T-helper 1 cell treated with Interleukin-12 subunit alpha and Interleukin-12 subunit beta and Interleukin-4 antibody, amounts not matched to agents 30 μg/mL and 1 μg/mL, for 36 hours (primary cell): ENCODE results near the gene KRTAP9-7.
"Not testable (repeated sequence)": the region's sequence is repeated elsewhere in the genome, so short reads cannot be mapped to it uniquely, and the experiment has no call there.

ENCODE experiments used
- H3K27ac Mint-ChIP-seq: one replicate; pipeline ENCODE4 v1.8.0; 2021; ENCODE audit warnings: mild to moderate bottlenecking, mixed read lengths
- H3K27me3 Mint-ChIP-seq: one replicate; pipeline ENCODE4 v1.8.0; 2021; ENCODE audit warnings: low read depth, mixed read lengths
- H3K36me3 Mint-ChIP-seq: one replicate; pipeline ENCODE4 v1.8.0; 2021; ENCODE audit warnings: low read depth, mixed read lengths
- H3K4me1 Mint-ChIP-seq: one replicate; pipeline ENCODE4 v1.8.0; 2021; ENCODE audit warnings: low read depth, mixed read lengths
- H3K4me3 Mint-ChIP-seq: one replicate; pipeline ENCODE4 v1.8.0; 2021; ENCODE audit warnings: mild to moderate bottlenecking, moderate library complexity, mixed read lengths
- H3K9me3 Mint-ChIP-seq: one replicate; pipeline ENCODE4 v1.8.0; 2021; ENCODE audit warnings: mixed read lengths

KRTAP9-7 gene

DNA sequence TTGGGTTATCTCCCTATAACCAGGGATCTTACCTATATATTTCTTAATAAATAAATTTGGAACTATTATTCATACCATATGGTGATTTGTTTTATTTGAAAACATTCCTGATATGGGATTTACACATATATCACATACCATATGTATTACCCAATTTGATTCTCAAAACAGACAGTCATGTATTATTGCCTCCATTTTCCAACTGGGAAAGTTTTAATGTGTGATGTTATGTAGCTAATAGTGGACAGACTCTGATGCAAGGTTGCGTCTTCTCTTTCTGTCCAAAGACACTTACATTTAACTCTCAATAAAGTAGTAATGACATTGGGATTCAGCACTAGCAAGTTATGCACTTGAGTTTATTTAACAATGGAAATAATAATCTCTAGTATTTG is 19.2 kb upstream of the KRTAP9-7 start:
- Mint-ChIP-seq H3K27me3 (peaks cover 52% of the 10 kb centered on the region), H3K9me3 (no peaks in the 10 kb centered on the region), H3K4me1 (no peaks in the 10 kb centered on the region), H3K36me3 (no peaks in the 10 kb centered on the region), H3K4me3 (no peak overlapping the region), H3K27ac (no peak overlapping the region)

DNA sequence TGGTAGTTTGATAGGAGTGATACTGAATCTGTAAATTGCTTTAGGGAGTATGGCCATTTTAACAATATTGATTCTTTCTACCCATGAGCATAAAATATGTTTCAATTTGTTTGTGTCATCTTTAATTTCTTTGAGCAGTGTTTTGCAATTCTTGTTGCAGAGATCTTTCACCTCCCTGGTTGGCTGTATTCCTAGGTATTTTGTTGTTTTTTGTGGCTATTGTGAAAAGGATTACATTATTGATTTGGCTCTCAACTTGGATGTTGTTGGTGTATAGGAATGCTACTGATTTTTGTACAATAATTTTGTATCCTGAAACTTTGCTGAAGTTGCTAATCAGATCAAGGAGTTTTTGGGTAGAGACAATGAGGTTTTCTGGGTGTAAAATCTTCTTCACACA is 17.1 kb upstream of the KRTAP9-7 start:
- no peaks in the 10 kb centered on the region for H3K4me1 Mint-ChIP-seq
- H3K36me3 Mint-ChIP-seq: no peaks in the 10 kb centered on the region
- H3K4me3 Mint-ChIP-seq: no peak overlapping the region
- H3K27ac Mint-ChIP-seq: no peak overlapping the region
- H3K27me3 Mint-ChIP-seq: peaks cover 58% of the 10 kb centered on the region
- H3K9me3 Mint-ChIP-seq: no peaks in the 10 kb centered on the region

DNA sequence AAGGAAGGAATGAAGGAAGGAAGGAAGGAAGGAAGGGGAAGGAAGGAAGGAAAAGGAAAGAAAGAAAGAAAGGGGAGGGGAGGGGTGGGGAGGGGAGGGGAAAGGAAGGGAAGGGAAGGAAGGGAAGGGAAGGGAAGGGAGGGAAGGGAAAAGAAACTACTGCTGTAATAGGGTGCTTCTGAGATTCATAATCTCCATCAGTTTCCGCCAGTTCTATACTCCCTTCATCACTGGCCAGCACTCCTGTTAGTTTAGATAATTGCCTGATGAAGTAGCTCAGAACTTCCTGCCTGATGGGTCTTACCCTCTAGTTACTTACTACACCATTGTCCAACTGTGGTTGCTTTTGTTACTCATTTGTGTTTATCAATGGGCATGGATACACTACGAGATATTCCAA is 12.3 kb upstream of the KRTAP9-7 start:
- H3K4me1 Mint-ChIP-seq: no peaks in the 10 kb centered on the region
- no peak overlapping the region for H3K27ac Mint-ChIP-seq
- no peak overlapping the region for H3K4me3 Mint-ChIP-seq
- peaks cover 48% of the 10 kb centered on the region for H3K27me3 Mint-ChIP-seq
- no peaks in the 10 kb centered on the region for H3K36me3 Mint-ChIP-seq
- no peaks in the 10 kb centered on the region for H3K9me3 Mint-ChIP-seq

DNA sequence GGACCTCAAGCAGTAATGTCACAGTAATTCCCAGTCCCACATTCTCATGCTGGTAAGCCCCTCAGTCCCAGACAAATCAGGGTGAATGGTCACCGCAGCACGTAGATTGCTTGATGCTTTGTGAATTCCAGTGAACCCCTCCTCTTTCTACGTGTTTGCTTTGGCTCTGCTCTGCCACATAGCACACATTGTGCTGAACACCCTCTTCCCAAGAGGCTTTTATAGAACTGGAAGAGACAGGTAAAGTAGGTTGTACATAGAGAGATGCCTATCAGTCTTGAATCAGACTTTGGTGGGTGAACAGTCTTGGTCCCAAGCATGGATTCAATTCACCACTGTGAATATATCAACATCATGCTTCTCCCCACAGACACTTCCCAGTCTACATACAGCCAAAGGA is 10.9 kb upstream of the KRTAP9-7 start:
- no peak overlapping the region for H3K4me3 Mint-ChIP-seq
- no peaks in the 10 kb centered on the region for H3K36me3 Mint-ChIP-seq

DNA sequence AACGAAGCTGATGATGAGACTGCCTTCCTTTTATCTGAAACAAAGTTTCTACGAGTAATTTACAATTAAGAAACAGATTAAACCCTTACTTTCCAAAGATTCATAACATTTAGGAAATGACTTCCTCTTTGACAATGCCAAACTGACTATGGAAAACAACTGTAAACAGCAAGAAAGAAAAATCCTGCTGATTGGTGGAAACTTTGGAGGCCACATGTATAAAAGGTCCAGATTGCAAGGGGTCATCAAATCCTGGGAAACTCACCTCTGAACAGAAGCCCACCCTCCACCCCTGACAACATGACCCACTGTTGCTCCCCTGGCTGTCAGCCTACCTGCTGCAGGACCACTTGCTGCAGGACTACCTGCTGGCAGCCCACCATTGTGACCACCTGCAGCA is 10.4 kb upstream of the KRTAP9-7 start, which contains the start of gene KRTAP9-6:
Gene KRTAP9-6 (plus strand): TSS at position 301 of the 400 bp plus-strand sequence. CDS start 0 bp downstream, at position 301.
- Mint-ChIP-seq H3K4me3 (no peak within 1 kb of the TSS), H3K27me3 (peaks cover 33% of the 10 kb centered on the region), H3K4me1 (no peaks in the 10 kb centered on the region), H3K36me3 (no peaks in the 10 kb centered on the region), H3K9me3 (no peaks in the 10 kb centered on the region), H3K27ac (no peak within 1 kb of the TSS)

More for the DNA sequence above, 10.9 kb upstream of the KRTAP9-7 start:
- Mint-ChIP-seq H3K9me3 (no peaks in the 10 kb centered on the region), H3K27me3 (peaks cover 35% of the 10 kb centered on the region), H3K27ac (no peak overlapping the region), H3K4me1 (no peaks in the 10 kb centered on the region)

DNA sequence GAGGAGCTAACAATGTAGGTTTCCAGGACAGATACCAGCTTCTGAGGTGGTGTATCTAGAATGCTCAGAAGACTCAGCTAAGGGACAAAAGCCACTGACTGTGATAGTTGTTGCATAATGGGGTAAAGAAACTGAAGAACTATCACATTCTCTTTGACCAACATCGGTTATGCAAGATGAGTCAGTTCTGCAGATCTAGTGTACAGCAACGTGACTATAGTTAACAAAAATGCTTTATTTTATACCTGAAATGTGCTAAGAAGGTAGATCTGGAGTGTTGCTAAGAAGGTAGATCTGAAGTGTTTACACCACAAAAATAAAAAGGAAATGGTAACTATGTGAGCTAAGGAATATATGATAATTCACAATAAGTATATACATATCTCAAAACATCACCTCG is 7.8 kb upstream of the KRTAP9-7 start:
- Mint-ChIP-seq H3K4me3 (no peak overlapping the region), H3K4me1 (no peaks in the 10 kb centered on the region), H3K27me3 (peaks cover 11% of the 10 kb centered on the region), H3K9me3 (no peaks in the 10 kb centered on the region), H3K27ac (no peak overlapping the region), H3K36me3 (no peaks in the 10 kb centered on the region)

DNA sequence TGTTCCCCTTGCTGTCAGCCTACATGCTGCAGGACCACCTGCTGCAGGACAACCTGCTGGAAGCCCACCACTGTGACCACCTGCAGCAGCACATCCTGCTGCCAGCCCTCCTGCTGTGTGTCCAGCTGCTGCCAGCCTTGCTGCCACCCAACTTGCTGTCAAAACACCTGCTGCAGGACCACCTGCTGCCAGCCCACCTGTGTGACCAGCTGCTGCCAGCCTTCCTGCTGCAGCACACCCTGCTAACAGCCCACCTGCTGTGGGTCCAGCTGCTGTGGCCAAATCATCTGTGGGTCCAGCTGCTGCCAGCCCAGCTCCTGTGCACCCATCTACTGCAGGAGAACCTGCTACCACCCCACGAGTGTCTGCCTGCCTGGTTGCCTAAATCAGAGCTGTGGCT is 4.2 kb upstream of the KRTAP9-7 start:
- H3K9me3 Mint-ChIP-seq, H3K27me3 Mint-ChIP-seq, H3K27ac Mint-ChIP-seq, H3K4me1 Mint-ChIP-seq, H3K4me3 Mint-ChIP-seq, H3K36me3 Mint-ChIP-seq: not testable (repeated sequence)

DNA sequence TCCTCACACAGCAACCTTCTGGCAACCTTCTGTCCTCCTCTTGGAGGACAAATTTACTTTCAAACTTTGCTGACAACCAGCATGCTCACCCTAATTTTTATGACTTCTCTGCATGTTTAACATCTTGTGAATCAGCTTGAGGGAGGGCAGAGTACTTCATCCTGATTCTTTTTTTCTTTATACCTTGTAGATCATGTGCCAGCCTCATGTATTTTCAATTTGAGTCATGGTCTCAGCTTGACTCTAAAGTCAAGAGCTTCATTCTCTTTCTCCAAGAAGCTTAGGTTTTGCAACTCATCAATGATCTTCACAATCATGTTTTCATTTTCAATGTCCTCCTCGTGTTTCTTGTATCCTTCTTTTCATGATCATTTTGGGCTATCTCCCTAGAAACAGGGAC is 3.6 kb upstream of the KRTAP9-7 start:
- H3K4me3 Mint-ChIP-seq: no peak overlapping the region
- H3K4me1 Mint-ChIP-seq: no peaks in the 10 kb centered on the region
- H3K36me3 Mint-ChIP-seq: no peaks in the 10 kb centered on the region
- H3K27ac Mint-ChIP-seq: no peak overlapping the region
- H3K9me3 Mint-ChIP-seq: no peaks in the 10 kb centered on the region
- peaks cover 8% of the 10 kb centered on the region for H3K27me3 Mint-ChIP-seq

DNA sequence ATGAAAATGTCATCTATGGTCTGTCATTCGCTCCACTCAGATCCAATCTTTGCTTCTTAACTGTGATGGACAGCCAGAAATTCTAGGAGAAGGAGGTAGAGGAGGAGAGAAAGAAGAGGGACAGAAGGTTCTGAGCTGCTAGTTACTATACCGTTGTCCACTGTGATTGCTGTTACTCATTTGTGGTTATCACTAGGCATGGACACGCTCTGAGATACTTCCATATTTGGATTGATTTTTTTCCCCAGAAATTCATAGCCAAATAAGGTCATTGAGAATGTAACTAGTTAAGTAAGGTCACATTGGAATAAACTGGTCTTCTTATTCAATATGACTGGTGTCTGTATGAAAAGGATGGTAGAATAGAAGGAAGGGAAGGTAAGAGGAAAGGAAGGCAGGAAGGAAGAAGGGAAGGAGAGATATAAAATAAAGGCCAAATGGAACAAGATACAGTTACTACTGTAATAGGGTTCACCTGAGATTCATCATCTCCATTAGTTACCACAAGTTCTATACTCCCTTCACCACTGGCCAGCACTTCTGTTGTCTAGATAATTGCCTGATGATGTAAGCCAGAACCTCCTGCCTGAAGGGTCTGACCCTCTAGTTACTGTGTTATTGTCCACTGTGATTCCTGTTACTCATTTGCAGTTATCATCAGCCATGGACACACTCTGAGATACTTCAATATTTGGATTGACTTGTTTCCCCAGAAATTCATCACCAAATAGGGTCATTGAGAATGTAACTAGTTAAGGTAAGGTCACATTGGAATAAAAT is 2.9 kb downstream of the KRTAP9-7 start:
- H3K36me3 Mint-ChIP-seq: no peaks in the 10 kb centered on the region
- H3K4me3 Mint-ChIP-seq: no peak overlapping the region
- no peak overlapping the region for H3K27ac Mint-ChIP-seq
- peaks cover 14% of the 10 kb centered on the region for H3K27me3 Mint-ChIP-seq
- no peaks in the 10 kb centered on the region for H3K9me3 Mint-ChIP-seq
- no peaks in the 10 kb centered on the region for H3K4me1 Mint-ChIP-seq

DNA sequence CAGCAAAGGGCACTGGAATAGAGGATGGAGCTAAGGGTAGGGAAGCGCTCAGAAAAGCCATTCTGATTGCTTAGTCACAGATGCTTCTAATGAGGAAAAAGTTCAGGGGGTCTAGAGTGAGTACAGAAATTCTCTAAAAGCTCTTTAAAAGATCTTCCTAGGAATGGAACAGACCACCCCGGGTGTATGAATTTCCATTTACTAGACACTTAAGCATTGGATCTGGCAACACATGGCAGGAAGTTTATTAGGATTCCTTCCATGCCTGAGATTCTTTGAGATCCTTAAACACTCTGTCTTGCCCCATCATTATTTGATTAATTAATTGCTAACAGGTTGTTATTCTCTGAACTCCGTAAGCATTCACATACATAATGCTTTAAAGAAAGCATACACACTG is 8.5 kb downstream of the KRTAP9-7 start:
- H3K4me3 Mint-ChIP-seq: no peak overlapping the region
- no peak overlapping the region for H3K27ac Mint-ChIP-seq
- H3K36me3 Mint-ChIP-seq: no peaks in the 10 kb centered on the region
- no peaks in the 10 kb centered on the region for H3K4me1 Mint-ChIP-seq
- no peaks in the 10 kb centered on the region for H3K9me3 Mint-ChIP-seq
- peaks cover 11% of the 10 kb centered on the region for H3K27me3 Mint-ChIP-seq

DNA sequence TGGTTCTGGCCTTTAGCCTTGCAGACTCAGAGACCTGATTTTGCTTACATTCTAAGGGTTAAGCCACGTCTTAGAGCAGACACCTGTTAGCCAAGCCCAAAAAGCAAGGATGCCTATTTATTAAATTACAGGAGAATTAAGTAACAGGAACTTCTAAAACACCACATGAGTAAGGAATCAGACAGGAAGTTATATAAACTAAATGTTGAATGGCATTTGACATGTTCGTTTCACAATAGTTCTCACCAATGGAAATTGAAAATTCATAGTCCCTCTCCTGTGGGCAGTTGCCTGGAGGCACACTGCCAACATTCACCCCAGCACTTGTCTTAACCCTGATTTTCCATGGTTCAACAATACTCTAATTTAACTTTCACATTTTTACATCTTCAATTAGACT is 9.0 kb downstream of the KRTAP9-7 start:
- Mint-ChIP-seq H3K4me1 (no peaks in the 10 kb centered on the region), H3K36me3 (no peaks in the 10 kb centered on the region), H3K27me3 (peaks cover 11% of the 10 kb centered on the region), H3K27ac (no peak overlapping the region), H3K9me3 (no peaks in the 10 kb centered on the region), H3K4me3 (no peak overlapping the region)

DNA sequence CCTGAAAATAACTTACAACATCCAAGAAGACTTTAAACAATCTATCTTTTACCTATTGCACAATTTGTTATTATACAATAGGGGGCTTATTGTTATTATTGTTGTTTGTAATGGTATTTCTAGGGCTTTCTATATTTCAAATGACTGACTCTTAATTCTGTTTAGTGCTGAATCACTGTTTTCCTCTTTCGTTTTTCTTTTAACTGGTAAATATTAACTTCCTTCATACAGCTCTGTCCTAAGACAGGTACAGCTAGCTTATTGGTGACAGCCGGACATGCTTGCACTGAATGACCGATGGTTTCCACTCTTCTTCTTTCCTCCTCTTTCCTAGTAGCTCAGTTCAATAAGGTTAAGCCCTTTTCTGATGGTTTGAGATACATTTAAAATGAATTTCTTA is 11.6 kb downstream of the KRTAP9-7 start:
- H3K4me1 Mint-ChIP-seq: no peaks in the 10 kb centered on the region
- no peaks in the 10 kb centered on the region for H3K9me3 Mint-ChIP-seq
- no peak overlapping the region for H3K4me3 Mint-ChIP-seq
- H3K27ac Mint-ChIP-seq: no peak overlapping the region
- no peaks in the 10 kb centered on the region for H3K36me3 Mint-ChIP-seq
- H3K27me3 Mint-ChIP-seq: peaks cover 16% of the 10 kb centered on the region

DNA sequence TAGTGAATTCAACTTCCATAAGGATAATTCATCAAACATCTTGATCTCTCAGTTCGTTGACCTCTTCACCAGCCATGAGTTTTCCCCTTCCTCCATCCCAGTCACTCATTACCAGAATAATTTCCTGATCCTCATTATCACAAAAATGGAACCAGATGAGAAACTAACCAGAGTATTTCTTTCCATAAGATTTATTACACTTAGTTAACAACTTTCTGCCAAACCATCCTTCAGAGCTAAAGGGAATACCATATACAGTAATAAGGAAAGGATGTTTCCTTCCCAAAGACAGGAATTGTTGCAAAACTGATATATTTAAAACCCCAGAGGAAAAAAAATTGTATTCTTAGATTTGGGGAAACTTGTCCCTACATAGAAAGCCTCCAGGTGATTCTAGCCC is 18.5 kb downstream of the KRTAP9-7 start:
- H3K36me3 Mint-ChIP-seq: no peaks in the 10 kb centered on the region
- H3K4me3 Mint-ChIP-seq: no peak overlapping the region
- H3K27me3 Mint-ChIP-seq: peaks cover 20% of the 10 kb centered on the region
- no peak overlapping the region for H3K27ac Mint-ChIP-seq
- H3K4me1 Mint-ChIP-seq: no peaks in the 10 kb centered on the region
- no peaks in the 10 kb centered on the region for H3K9me3 Mint-ChIP-seq

DNA sequence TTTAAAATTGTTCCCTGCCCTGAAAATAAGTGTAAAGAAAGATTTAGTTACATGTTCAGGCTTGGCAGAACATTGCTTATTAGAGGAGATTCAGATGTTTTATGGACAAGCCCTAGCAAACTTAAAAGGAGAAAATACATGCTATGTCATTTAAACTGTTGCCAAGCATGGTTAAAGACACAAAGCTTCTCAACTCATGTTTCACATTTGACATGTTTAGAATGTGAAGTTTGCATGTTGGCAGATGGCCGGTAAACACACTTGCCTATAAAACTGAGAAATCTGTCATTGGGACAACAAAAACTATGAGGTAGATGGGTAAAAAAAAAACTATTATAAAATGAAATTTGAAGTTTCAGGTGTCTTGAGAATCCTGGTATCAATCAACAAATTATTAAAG is 21.3 kb downstream of the KRTAP9-7 start:
- Mint-ChIP-seq H3K9me3 (no peaks in the 10 kb centered on the region), H3K36me3 (no peaks in the 10 kb centered on the region), H3K27ac (no peak overlapping the region), H3K27me3 (peaks cover 15% of the 10 kb centered on the region), H3K4me1 (no peaks in the 10 kb centered on the region), H3K4me3 (no peak overlapping the region)

DNA sequence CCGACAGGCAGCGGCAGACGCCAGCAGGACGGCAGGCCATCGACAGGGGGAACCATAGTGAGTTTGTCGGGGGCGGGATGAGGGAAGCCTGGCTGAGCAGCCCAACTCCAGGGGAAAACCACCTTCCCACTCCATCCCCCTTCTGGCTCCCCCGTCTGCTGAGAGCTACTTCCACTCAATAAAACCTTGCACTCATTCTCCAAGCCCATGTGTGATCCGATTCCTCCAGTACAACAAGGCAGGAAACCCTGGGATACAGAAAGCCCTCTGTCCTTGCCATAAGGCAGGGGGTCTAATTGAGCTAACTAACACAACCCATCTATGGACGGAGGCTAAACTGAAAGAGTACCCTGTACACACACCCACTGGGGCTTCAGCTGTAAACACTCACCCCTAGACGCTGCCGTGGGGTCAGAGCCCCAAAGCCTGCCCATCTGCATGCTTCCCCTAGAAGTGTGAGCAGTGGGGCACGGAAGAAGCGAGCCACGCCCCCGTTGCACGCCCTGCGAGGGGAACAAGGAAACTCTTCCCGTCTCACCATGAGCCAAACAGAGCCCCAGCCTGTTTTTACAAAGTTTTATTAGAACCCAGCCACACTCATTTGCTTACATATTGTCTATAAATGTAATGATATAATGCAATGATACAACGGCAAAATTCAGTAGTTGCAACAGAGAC is 23.1 kb downstream of the KRTAP9-7 start:
- Mint-ChIP-seq H3K4me1 (no peaks in the 10 kb centered on the region), H3K9me3 (no peaks in the 10 kb centered on the region), H3K4me3 (no peak overlapping the region), H3K27me3 (peaks cover 14% of the 10 kb centered on the region), H3K27ac (no peak overlapping the region), H3K36me3 (no peaks in the 10 kb centered on the region)
